HG02642 (cell line): ENCODE results near the gene CAMSAP2.
"Not testable (repeated sequence)": the region's sequence is repeated elsewhere in the genome, so short reads cannot be mapped to it uniquely, and the experiment has no call there.

ENCODE experiments used
- ATAC-seq: cut with Tn5 transposase; IDR thresholded peaks from one replicate; pipeline ENCODE4 v1.9.1; 2021; ENCODE audit warnings: mild to moderate bottlenecking; ENCODE audit not compliant: unreplicated experiment, poor library complexity

Gene CAMSAP2

GRCh38 chr1:200780545-200781369 is 42.1 kb downstream of the CAMSAP2 start:
- no peak for ATAC-seq

- ATAC-seq: no peak
These were observed 45.2 kb downstream of the CAMSAP2 start for GRCh38 chr1:200783926-200784325.

GRCh38 chr1:200784576-200784975 is 45.9 kb downstream of the CAMSAP2 start:
- ATAC-seq: no peak

GRCh38 chr1:200786788-200787187 is 48.1 kb downstream of the CAMSAP2 start:
- ATAC-seq: no peak

- ATAC-seq: no peak
These were observed 49.2 kb downstream of the CAMSAP2 start for GRCh38 chr1:200787896-200788387.

- ATAC-seq: not testable (repeated sequence)
These were observed 52.3 kb downstream of the CAMSAP2 start for GRCh38 chr1:200791012-200791411.

GRCh38 chr1:200793677-200794076 is 55.0 kb downstream of the CAMSAP2 start:
- no peak for ATAC-seq

- ATAC-seq: no peak
These were observed 55.9 kb downstream of the CAMSAP2 start for GRCh38 chr1:200794506-200795065.

- no peak for ATAC-seq
These were observed 56.5 kb downstream of the CAMSAP2 start for GRCh38 chr1:200795156-200795555.

- no peak for ATAC-seq
These were observed 63.3 kb downstream of the CAMSAP2 start for GRCh38 chr1:200802042-200802441.

- peak; percentile 74 for ATAC-seq
These were observed 64.3 kb downstream of the CAMSAP2 start for GRCh38 chr1:200802865-200803512.

- ATAC-seq: no peak
These were observed 67.0 kb downstream of the CAMSAP2 start for GRCh38 chr1:200805719-200806118.

GRCh38 chr1:200808846-200809245 is 70.2 kb downstream of the CAMSAP2 start:
- ATAC-seq: no peak

GRCh38 chr1:200811704-200812103 is 73.0 kb downstream of the CAMSAP2 start:
- ATAC-seq: no peak

- not testable (repeated sequence) for ATAC-seq
These were observed 78.0 kb downstream of the CAMSAP2 start for GRCh38 chr1:200816624-200817224.

- no peak for ATAC-seq
These were observed 79.6 kb downstream of the CAMSAP2 start for GRCh38 chr1:200818248-200818647.

GRCh38 chr1:200819726-200820125 is 81.0 kb downstream of the CAMSAP2 start:
- no peak for ATAC-seq

- no peak for ATAC-seq
These were observed 92.4 kb downstream of the CAMSAP2 start for GRCh38 chr1:200831091-200831490.

GRCh38 chr1:200834383-200834782 is 95.7 kb downstream of the CAMSAP2 start:
- ATAC-seq: no peak

- no peak for ATAC-seq
These were observed 97.5 kb downstream of the CAMSAP2 start for GRCh38 chr1:200836213-200836612.
